C4-2B (cell line): ENCODE data around the gene SLC12A4.

Source experiments
- CTCF ChIP-seq: fragments of 450-650 bp; conservative IDR thresholded peaks from 2 replicates; pipeline ENCODE4 v1.5.1; 2017; ENCODE audit warnings: mild to moderate bottlenecking
- ZFX ChIP-seq: fragments of 450-650 bp; IDR thresholded peaks from 2 replicates; pipeline ENCODE4 v1.6.1; 2017

- TF ChIP-seq CTCF (no peak), ZFX (no peak)
These were observed 9.2 kb upstream of the SLC12A4 start for GRCh38 chr16:67977469-67978227.
